Naive thymus-derived CD4-positive, alpha-beta T cell (primary cell): ENCODE results near the gene PDXP. TPM values are rescaled to one million over a fixed set of nuclear protein-coding genes. Genes with fewer than 3 reads are reported as not detected.
"Not testable (repeated sequence)": the region's sequence is repeated elsewhere in the genome, so short reads cannot be mapped to it uniquely, and the experiment has no call there.

Experiments
- ATAC-seq: fragments of 150-1000 bp; cut with Tn5 transposase; 2 replicates; pipeline ENCODE4 v1.10.0; 2021; ENCODE audit warnings: mild to moderate bottlenecking, moderate library complexity
- CTCF ChIA-PET: fragments of 350-600 bp; sonication (Branson Sonifier 250); formaldehyde crosslinking; loops from one replicate; lab custom pipeline; 2021; ENCODE audit warnings: antibody characterized with exemption; lab: Charles Lee
- POLR2A ChIA-PET: fragments of 350-600 bp; sonication (Branson Sonifier 250); formaldehyde crosslinking; loops from one replicate; lab custom pipeline; 2021; ENCODE audit warnings: antibody characterized with exemption, inconsistent platforms; lab: Charles Lee
- DNase-seq, 9 donors: peaks; one replicate each; pipeline versions ENCODE4 v3.0.0 to v3.0.0-alpha.2; 2020 to 2022; ENCODE audit warnings: mixed read lengths in 1 of 9
- H3K27ac ChIP-seq: one replicate; pipeline ENCODE4 v1.7.0; 2013; ENCODE audit warnings: mild to moderate bottlenecking, low read depth, low read length, moderate library complexity
- H3K27me3 ChIP-seq, 2 donors: one replicate each; pipeline ENCODE4 v1.7.0; 2013; ENCODE audit warnings: low read length in 2 of 2, mild to moderate bottlenecking in 2 of 2, moderate library complexity in 2 of 2; ENCODE audit not compliant: control insufficient read depth in 2 of 2, insufficient read depth in 2 of 2
- H3K36me3 ChIP-seq, 3 experiments: 1 replicate in 2 of 3; 2 replicates in 1 of 3; pipeline ENCODE4 v1.7.0; 2013; ENCODE audit warnings: low read length in 3 of 3, mild to moderate bottlenecking in 3 of 3, moderate library complexity in 1 of 3; ENCODE audit not compliant: insufficient read depth in 3 of 3, control insufficient read depth in 2 of 3
- H3K4me1 ChIP-seq, 2 donors: one replicate each; pipeline ENCODE4 v1.7.0; 2013; ENCODE audit warnings: low read length in 2 of 2, mild to moderate bottlenecking in 2 of 2, moderate library complexity in 1 of 2; ENCODE audit not compliant: control insufficient read depth in 2 of 2, insufficient read depth in 2 of 2
- H3K4me3 ChIP-seq: 2 replicates; pipeline ENCODE4 v1.7.0; 2013; ENCODE audit warnings: mild to moderate bottlenecking, low read length
- H3K9me3 ChIP-seq, 3 experiments: 1 replicate in 2 of 3; 2 replicates in 1 of 3; pipeline ENCODE4 v1.7.0; 2013; ENCODE audit warnings: low read length in 3 of 3; ENCODE audit not compliant: control insufficient read depth in 2 of 3
- H3K27ac Mint-ChIP-seq, 9 donors: one replicate each; pipeline ENCODE4 v1.8.0; 2020 to 2022; ENCODE audit warnings: mixed read lengths in 9 of 9, mild to moderate bottlenecking in 8 of 9, moderate library complexity in 5 of 9, inconsistent platforms in 2 of 9
- H3K27me3 Mint-ChIP-seq, 5 donors: one replicate each; pipeline ENCODE4 v1.8.0; 2021 to 2022; ENCODE audit warnings: mixed read lengths in 5 of 5, mild to moderate bottlenecking in 1 of 5
- H3K36me3 Mint-ChIP-seq, 5 donors: one replicate each; pipeline ENCODE4 v1.8.0; 2020 to 2022; ENCODE audit warnings: mixed read lengths in 5 of 5, mild to moderate bottlenecking in 3 of 5, inconsistent platforms in 1 of 5
- H3K4me1 Mint-ChIP-seq, 7 donors: one replicate each; pipeline ENCODE4 v1.8.0; 2020 to 2022; ENCODE audit warnings: mixed read lengths in 7 of 7, mild to moderate bottlenecking in 3 of 7, inconsistent platforms in 1 of 7
- H3K4me3 Mint-ChIP-seq, 10 donors: one replicate each; pipeline ENCODE4 v1.8.0; 2020 to 2022; ENCODE audit warnings: mild to moderate bottlenecking in 10 of 10, mixed read lengths in 10 of 10, moderate library complexity in 6 of 10, inconsistent platforms in 2 of 10
- H3K9me3 Mint-ChIP-seq, 11 donors: one replicate each; pipeline ENCODE4 v1.8.0; 2020 to 2022; ENCODE audit warnings: mixed read lengths in 11 of 11, mild to moderate bottlenecking in 4 of 11, inconsistent platforms in 1 of 11, moderate library complexity in 1 of 11
- intact Hi-C, 2 donors: fragments of 100-400 bp; cut with micrococcal nuclease; formaldehyde crosslinking; loops; one replicate each; pipeline ENCODE4 v1.15.1; 2023
- polyA plus RNA-seq, 2 donors: library from polyadenylated mRNA; unstranded; fragments of 300-500 nt; fragmentation: Illumina TruSeq; gene quantifications; one replicate each; pipeline ENCODE4 v1.2.3, GENCODE V29; 2021
- total RNA-seq, 6 experiments: library from RNA in 5 of 6; stranded (reverse) in 5 of 6; gene quantifications; 1 replicate in 5 of 6; 2 replicates in 1 of 6; pipeline ENCODE4 v1.2.3 and lab custom pipeline; 2021 to 2026

The PDXP gene
- total and polyA plus RNA-seq, 7 experiments from 2014 or later: 1.9 to 27.4 (median 4.9) TPM

DNA sequence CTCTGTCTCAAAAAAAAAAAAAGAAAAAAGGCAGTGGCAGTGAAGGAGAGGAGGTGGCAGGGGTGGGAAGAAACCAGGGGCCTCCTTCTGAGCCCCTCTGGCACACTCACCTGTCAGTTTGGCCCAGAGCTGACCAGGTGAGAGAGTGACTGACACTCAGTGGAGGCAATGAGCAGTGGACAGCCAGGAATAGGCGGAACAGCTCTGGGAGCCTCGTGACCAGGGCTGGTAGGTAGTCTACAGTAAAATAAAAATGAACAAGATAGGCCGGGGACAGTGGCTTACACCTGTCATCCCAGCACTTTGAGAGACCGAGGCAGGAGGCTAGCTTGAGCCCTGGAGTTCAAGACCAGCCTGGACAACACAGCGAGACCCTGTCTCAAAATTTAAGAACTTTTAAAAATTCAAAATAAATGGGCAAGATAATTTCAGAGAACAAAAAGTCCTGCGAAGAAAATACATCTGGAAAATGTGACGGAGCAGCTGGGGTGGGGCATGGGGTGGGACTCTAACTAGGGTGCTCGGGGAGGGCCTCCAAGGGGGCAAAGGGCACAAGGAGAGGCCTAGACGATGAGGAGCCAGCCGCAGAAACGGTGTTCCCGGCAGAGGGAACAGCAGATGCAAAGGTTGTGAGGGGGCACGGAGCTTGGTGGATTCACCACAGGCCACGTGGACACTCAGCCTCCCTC lies 3.8 kb upstream of the PDXP start:
- Mint-ChIP-seq H3K36me3 (peaks cover 0 to 14% (median 5%) of the 10 kb centered on the region in 5 donors), H3K27me3 (no peaks in the 10 kb centered on the region), H3K4me3 (no peak overlapping the region), H3K9me3 (no peaks in the 10 kb centered on the region), H3K4me1 (peaks cover 9 to 21% (median 16%) of the 10 kb centered on the region in 7 donors), H3K27ac (peak overlapping the region in 3 of 9 donors; percentile 38 to 56 (median 42))
- Histone ChIP-seq H3K27ac (no peak overlapping the region), H3K36me3 (peaks cover 14 to 49% (median 30%) of the 10 kb centered on the region in 3 experiments), H3K4me3 (no peak overlapping the region), H3K4me1 (peaks cover 13% of the 10 kb centered on the region in 2 donors), H3K27me3 (no peaks in the 10 kb centered on the region), H3K9me3 (no peaks in the 10 kb centered on the region)
- DNase-seq (no peak), ATAC-seq (no peak)
- intact Hi-C loops: loop anchor here in 1 of 2 donors (10.0 kb wide), 1 partner anchor 190 kb away; the partner anchor contains the start of genes ANKRD54 and EIF3L
- POLR2A ChIA-PET: interaction anchor here (1.1 to 6.4 kb wide), 3 partner anchors 12 to 19 kb away, joined by 3 to 142 read pairs (median 5); partner anchors contain the start of gene LGALS1
- CTCF ChIA-PET: interaction anchor here (0.6 to 5.4 kb wide), 2 partner anchors 12 to 24 kb away, joined by 3 to 36 read pairs; no protein-coding TSS in a partner anchor

DNA sequence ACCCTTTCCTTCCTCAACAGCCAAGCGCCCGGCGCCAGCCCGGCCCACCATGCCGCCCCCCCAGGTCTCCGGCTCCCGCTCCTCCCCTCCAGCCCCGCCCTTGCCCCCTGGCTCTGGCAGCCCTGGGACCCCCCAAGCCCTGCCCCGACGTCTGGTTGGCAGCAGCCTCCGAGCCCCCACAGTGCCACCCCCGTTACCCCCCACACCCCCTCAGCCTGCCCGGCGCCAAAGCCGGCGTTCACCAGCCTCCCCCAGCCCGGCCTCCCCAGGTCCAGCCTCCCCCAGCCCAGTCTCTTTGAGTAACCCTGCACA lies 3.3 kb upstream of the PDXP start:
- H3K27me3 Mint-ChIP-seq: no peaks in the 10 kb centered on the region
- peaks cover 0 to 12% (median 5%) of the 10 kb centered on the region in 5 donors for H3K36me3 Mint-ChIP-seq
- H3K4me1 Mint-ChIP-seq: peaks cover 14 to 26% (median 21%) of the 10 kb centered on the region in 7 donors
- Histone ChIP-seq H3K27me3 (no peaks in the 10 kb centered on the region), H3K4me3 (no peak overlapping the region), H3K36me3 (peaks cover 14 to 44% (median 28%) of the 10 kb centered on the region in 3 experiments), H3K27ac (no peak overlapping the region), H3K4me1 (peaks cover 18% of the 10 kb centered on the region in 2 donors), H3K9me3 (no peaks in the 10 kb centered on the region)
- no peaks in the 10 kb centered on the region for H3K9me3 Mint-ChIP-seq
- ATAC-seq (no peak), DNase-seq (no peak)
- CTCF ChIA-PET: interaction anchor here (0.6 to 5.4 kb wide), 2 partner anchors 13 to 24 kb away, joined by 3 to 36 read pairs; no protein-coding TSS in a partner anchor
- intact Hi-C loops: loop anchor here in 1 of 2 donors (10.0 kb wide), 1 partner anchor 190 kb away; the partner anchor contains the start of genes ANKRD54 and EIF3L
- POLR2A ChIA-PET: interaction anchor here (6.4 kb wide), 1 partner anchor 19 kb away, joined by 142 read pairs; the partner anchor contains the start of gene LGALS1
- no peak overlapping the region for H3K27ac Mint-ChIP-seq
- H3K4me3 Mint-ChIP-seq: no peak overlapping the region

DNA sequence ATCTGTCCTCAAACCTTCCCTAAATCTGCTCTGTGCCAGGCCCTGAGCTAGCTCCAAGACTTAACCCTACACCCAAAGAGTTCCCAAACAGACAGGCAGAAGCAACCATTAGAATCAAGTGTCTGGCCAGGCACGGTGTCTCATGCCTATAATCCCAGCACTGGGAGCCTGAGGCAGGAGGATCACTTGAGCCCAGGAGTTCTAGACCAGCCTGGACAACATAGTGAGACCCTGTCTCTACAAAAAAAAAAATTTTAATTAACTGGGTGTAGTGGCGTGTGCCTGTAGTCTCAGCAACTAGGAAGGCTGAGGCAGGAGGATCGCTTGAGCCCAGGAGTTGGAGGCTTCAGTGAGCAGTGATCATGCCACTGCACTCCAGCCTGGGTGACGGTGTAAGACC lies 1.9 kb upstream of the PDXP start:
- H3K4me1 Mint-ChIP-seq: peaks cover 23 to 40% (median 35%) of the 10 kb centered on the region in 7 donors
- peaks cover 23 to 26% of the 10 kb centered on the region in 2 donors for H3K4me1 ChIP-seq
- H3K9me3 Mint-ChIP-seq, DNase-seq, H3K27ac ChIP-seq, H3K36me3 Mint-ChIP-seq, ATAC-seq, H3K4me3 ChIP-seq, H3K4me3 Mint-ChIP-seq, H3K27me3 ChIP-seq, H3K27me3 Mint-ChIP-seq, H3K9me3 ChIP-seq: not testable (repeated sequence)
- H3K36me3 ChIP-seq: peaks cover 5 to 30% (median 17%) of the 10 kb centered on the region in 3 experiments
- CTCF ChIA-PET: interaction anchor here (1.7 to 5.4 kb wide), 2 partner anchors 14 to 18 kb away, joined by 4 to 36 read pairs; no protein-coding TSS in a partner anchor
- intact Hi-C loops: loop anchor here in 1 of 2 donors (10.0 kb wide), 1 partner anchor 188 kb away; the partner anchor contains the start of genes ANKRD54 and EIF3L
- POLR2A ChIA-PET: interaction anchor here (1.1 to 6.4 kb wide), 4 partner anchors 17 to 35 kb away, joined by 5 to 142 read pairs (median 51); partner anchors contain the start of genes LGALS1 and SH3BP1
- H3K27ac Mint-ChIP-seq: peak overlapping the region in 7 of 9 donors; percentile 22 to 88 (median 69)

DNA sequence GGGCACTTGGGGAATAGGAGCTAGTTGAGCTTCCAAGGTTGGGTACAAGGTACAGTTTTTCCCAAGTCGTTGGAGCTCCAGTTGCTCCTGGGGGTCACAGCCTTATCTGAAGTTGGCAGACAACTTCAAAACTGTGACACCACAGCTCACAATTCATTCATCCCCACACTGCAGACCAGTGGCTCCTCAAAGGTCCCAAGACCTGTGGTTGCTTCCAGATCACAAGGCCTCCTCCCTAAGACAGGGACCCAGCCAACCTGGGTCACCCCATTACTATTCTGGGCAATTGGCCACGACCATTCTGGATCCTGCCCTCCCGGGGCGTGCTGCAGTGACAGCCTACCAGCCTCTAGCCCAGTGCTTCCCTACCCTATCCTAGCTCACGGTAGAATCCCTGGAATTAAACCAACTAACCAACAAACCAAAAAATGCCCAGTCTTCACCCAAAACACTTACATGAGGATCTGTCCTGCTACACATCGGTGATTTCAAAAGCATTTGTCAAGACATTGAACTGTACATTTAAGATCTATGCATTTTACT lies 862 bp upstream of the PDXP start:
- peak overlapping the region; percentile 84 to 95 (median 89) for H3K4me3 Mint-ChIP-seq
- ATAC-seq: no peak
- ChIA-PET CTCF (interaction anchor here (0.5 to 5.4 kb wide), 17 partner anchors 9 to 960 kb away, joined by 3 to 36 read pairs (median 4); partner anchors contain the start of genes GGA1 and NOL12), POLR2A (interaction anchor here (0.8 to 6.4 kb wide), 14 partner anchors 7 to 55 kb away, joined by 3 to 142 read pairs (median 14); partner anchors contain the start of genes GGA1, LGALS1, NOL12 and SH3BP1)
- H3K9me3 Mint-ChIP-seq: no peaks in the 10 kb centered on the region
- peaks cover 0 to 21% (median 9%) of the 10 kb centered on the region in 3 experiments for H3K36me3 ChIP-seq
- H3K27me3 Mint-ChIP-seq: no peaks in the 10 kb centered on the region
- H3K4me1 Mint-ChIP-seq: peaks cover 27 to 45% (median 41%) of the 10 kb centered on the region in 7 donors
- H3K9me3 ChIP-seq: no peaks in the 10 kb centered on the region
- peaks cover 23 to 26% of the 10 kb centered on the region in 2 donors for H3K4me1 ChIP-seq
- no peaks in the 10 kb centered on the region for H3K27me3 ChIP-seq
- H3K27ac Mint-ChIP-seq: peak overlapping the region; percentile 82 to 98 (median 91)
- H3K4me3 ChIP-seq: peak overlapping the region; percentile 43
- H3K27ac ChIP-seq: peak overlapping the region; percentile 75
- intact Hi-C loops: loop anchor here (1.0 to 10.0 kb wide), 8 partner anchors 14 to 187 kb away; partner anchors contain the start of genes SH3BP1 (in 2 of the 2), ANKRD54 (in 1 of the 2), EIF3L (in 1 of the 2) and GGA1 (in 1 of the 2)
- H3K36me3 Mint-ChIP-seq: peaks cover 0 to 8% (median 0%) of the 10 kb centered on the region in 5 donors
- DNase-seq: no peak

DNA sequence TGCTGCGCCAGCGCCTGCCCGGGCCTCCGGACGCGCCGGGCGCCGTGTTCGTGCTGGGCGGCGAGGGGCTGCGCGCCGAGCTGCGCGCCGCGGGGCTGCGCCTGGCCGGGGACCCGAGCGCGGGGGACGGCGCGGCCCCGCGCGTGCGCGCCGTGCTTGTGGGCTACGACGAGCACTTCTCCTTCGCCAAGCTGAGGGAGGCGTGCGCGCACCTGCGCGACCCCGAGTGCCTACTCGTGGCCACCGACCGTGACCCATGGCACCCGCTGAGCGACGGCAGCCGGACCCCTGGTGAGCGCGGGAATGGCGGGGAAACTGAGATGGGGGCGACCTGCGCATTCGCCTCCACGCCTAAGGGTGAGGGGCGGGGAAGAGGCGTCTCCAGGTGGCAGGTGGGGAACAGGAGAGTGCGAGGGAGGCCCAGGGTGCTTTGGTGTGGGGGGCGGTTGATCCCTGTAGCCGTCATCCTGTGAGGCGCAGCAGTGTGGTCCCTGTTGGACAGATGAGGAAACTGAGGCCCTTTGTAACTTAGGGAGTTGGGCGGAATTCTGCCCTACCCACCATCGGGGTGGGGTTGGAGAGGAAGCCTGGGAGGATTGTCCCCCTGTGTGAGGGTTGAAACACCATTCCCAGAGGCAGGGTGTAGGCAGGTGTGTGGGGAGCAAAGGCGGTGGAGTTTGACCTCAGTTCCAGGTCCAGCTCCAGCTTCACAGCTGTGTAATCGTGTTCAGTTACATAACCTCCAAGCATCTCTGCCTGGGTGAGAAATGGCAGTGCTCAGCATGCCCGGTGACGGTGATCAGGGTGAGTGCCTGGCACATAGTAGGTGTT lies 758 bp downstream of the PDXP start:
- Mint-ChIP-seq H3K36me3 (peaks cover 0 to under 1% (median 0%) of the 10 kb centered on the region in 5 donors), H3K9me3 (no peaks in the 10 kb centered on the region), H3K4me1 (peaks cover 27 to 45% (median 41%) of the 10 kb centered on the region in 7 donors), H3K27ac (peak overlapping the region in 6 of 9 donors; percentile 36 to 80 (median 70)), H3K27me3 (no peaks in the 10 kb centered on the region), H3K4me3 (peak overlapping the region; percentile 77 to 93 (median 80))
- DNase-seq (peak in 1 of 9 donors; percentile 52), ATAC-seq (no peak)
- ChIA-PET POLR2A (interaction anchor here (0.9 to 6.4 kb wide), 15 partner anchors 8 to 175 kb away, joined by 3 to 142 read pairs (median 12); partner anchors contain the start of genes GGA1, LGALS1, NOL12 and SH3BP1), CTCF (interaction anchor here (0.7 to 5.4 kb wide), 12 partner anchors 11 to 30 kb away, joined by 3 to 36 read pairs (median 5); partner anchors contain the start of gene NOL12)
- H3K9me3 ChIP-seq: no peaks in the 10 kb centered on the region
- peak overlapping the region; percentile 60 for H3K4me3 ChIP-seq
- H3K4me1 ChIP-seq: peaks cover 23 to 26% of the 10 kb centered on the region in 2 donors
- H3K36me3 ChIP-seq: peaks cover 0 to 5% (median 0%) of the 10 kb centered on the region in 3 experiments
- no peaks in the 10 kb centered on the region for H3K27me3 ChIP-seq
- peak overlapping the region; percentile 42 for H3K27ac ChIP-seq
- intact Hi-C loops: loop anchor here in 1 of 2 donors (10.0 kb wide), 1 partner anchor 186 kb away; the partner anchor contains the start of genes ANKRD54 and EIF3L
